NCI-H1417 treated with DMSO at 0.1 percent for 48 hours (cell line): ENCODE results near the gene RAB14.
A peak's percentile ranks its signal among the peaks of the same experiment; 100 is the strongest.
"Not testable (repeated sequence)": the region's sequence is repeated elsewhere in the genome, so short reads cannot be mapped to it uniquely, and the experiment has no call there.

Experiments used
- DNase-seq: peaks from one replicate; lab custom pipeline; 2025; lab: John Stamatoyannopoulos, UW

Gene RAB14

GRCh38 chr9:121154782-121155181 lies 46.9 kb downstream of the RAB14 start:
- no peak for DNase-seq

GRCh38 chr9:121153642-121154041 lies 48.0 kb downstream of the RAB14 start:
- DNase-seq, result no peak

- DNase-seq, result no peak
Measured at GRCh38 chr9:121150188-121150587, 51.5 kb downstream of the RAB14 start.

GRCh38 chr9:121144482-121144881 lies 57.2 kb downstream of the RAB14 start:
- no peak for DNase-seq

- no peak for DNase-seq
Measured at GRCh38 chr9:121143771-121144170, 57.9 kb downstream of the RAB14 start.

GRCh38 chr9:121141706-121142105 lies 60.0 kb downstream of the RAB14 start:
- DNase-seq, result no peak

- no peak for DNase-seq
Measured at GRCh38 chr9:121141306-121141705, 60.4 kb downstream of the RAB14 start.

GRCh38 chr9:121140162-121140561 lies 61.5 kb downstream of the RAB14 start:
- DNase-seq, result no peak

GRCh38 chr9:121138973-121139372 lies 62.7 kb downstream of the RAB14 start:
- DNase-seq, result no peak

GRCh38 chr9:121138561-121138960 lies 63.1 kb downstream of the RAB14 start:
- DNase-seq, result no peak

GRCh38 chr9:121135642-121136041 lies 66.0 kb downstream of the RAB14 start:
- no peak for DNase-seq

GRCh38 chr9:121133104-121133816 lies 68.4 kb downstream of the RAB14 start:
- peak; percentile 35 for DNase-seq

GRCh38 chr9:121129384-121129783 lies 72.3 kb downstream of the RAB14 start:
- not testable (repeated sequence) for DNase-seq
